SK-N-SH (cell line): Measurements from ENCODE around the gene ANAPC2. TPM values are rescaled to one million over a fixed set of nuclear protein-coding genes. Genes with fewer than 3 reads are reported as not detected.

ENCODE experiments used
- CTCF ChIA-PET: fragments of 300-600, 350-600 bp; formaldehyde crosslinking; extraction: SDS; loops from one replicate; lab custom pipeline; 2021; lab: Yijun Ruan, JAX
- POLR2A ChIA-PET: fragments of 350-600 bp; sonication (Branson Sonifier 250); formaldehyde crosslinking; extraction: SDS; loops from one replicate; lab custom pipeline; 2020; ENCODE audit warnings: antibody characterized with exemption, inconsistent platforms; lab: Yijun Ruan, JAX
- DNase-seq: peaks from one replicate; pipeline ENCODE4 v3.0.0; 2012
- H2AFZ ChIP-seq: fragments of 200-600 bp; sonication (generic); 2 replicates; pipeline ENCODE4 v1.8.1; 2016; ENCODE audit warnings: antibody characterized with exemption, mild to moderate bottlenecking, low read depth
- H3F3A ChIP-seq: fragments of 200-600 bp; sonication (generic); replicated peaks from 2 replicates; pipeline ENCODE3; 2016; ENCODE audit warnings: antibody characterized with exemption, mild to moderate bottlenecking; ENCODE audit not compliant: insufficient read depth
- H3K27ac ChIP-seq, 2 experiments: fragments of 200-500 bp in 1 of 2; fragments of 200-600 bp in 1 of 2; sonication (Bioruptor generic) in 1 of 2; sonication (generic), shearing (Covaris generic) in 1 of 2; 2 replicates each; pipeline versions ENCODE4 v1.5.1 to v1.6.1; 2014 to 2016; ENCODE audit warnings: low read depth in 2 of 2, inconsistent platforms in 1 of 2, low read length in 1 of 2, mild to moderate bottlenecking in 1 of 2, mixed read lengths in 1 of 2
- H3K27me3 ChIP-seq: fragments of 200-600 bp; sonication (generic), shearing (Covaris generic); 2 replicates; pipeline ENCODE4 v1.6.1; 2016; ENCODE audit warnings: mixed run types; ENCODE audit not compliant: insufficient read depth
- H3K36me3 ChIP-seq, 2 experiments: fragments of 200-500 bp in 1 of 2; fragments of 200-600 bp in 1 of 2; sonication (Bioruptor generic) in 1 of 2; sonication (generic) in 1 of 2; replicated peaks in 1 of 2; 2 replicates each; pipeline versions ENCODE3 to v1.5.1; 2014 to 2016; ENCODE audit warnings: low read length in 1 of 2, mild to moderate bottlenecking in 1 of 2; ENCODE audit not compliant: insufficient read depth in 2 of 2, control insufficient read depth in 1 of 2
- H3K4me1 ChIP-seq, 2 experiments: fragments of 200-500 bp in 1 of 2; fragments of 200-600 bp in 1 of 2; sonication (Bioruptor generic) in 1 of 2; sonication (generic), shearing (Covaris generic) in 1 of 2; 2 replicates each; pipeline versions ENCODE4 v1.5.1 to v1.6.1; 2014 to 2016; ENCODE audit warnings: low read depth in 1 of 2, low read length in 1 of 2, mixed run types in 1 of 2; ENCODE audit not compliant: insufficient read depth in 2 of 2, control insufficient read depth in 1 of 2
- H3K4me2 ChIP-seq: fragments of 200-600 bp; sonication (generic), shearing (Covaris generic); 2 replicates; pipeline ENCODE4 v1.6.1; 2017; ENCODE audit warnings: mixed run types
- H3K4me3 ChIP-seq, 2 experiments: fragments of 200-500 bp in 1 of 2; fragments of 200-600 bp in 1 of 2; sonication (Bioruptor generic) in 1 of 2; sonication (generic), shearing (Covaris generic) in 1 of 2; 2 replicates each; pipeline versions ENCODE4 v1.5.1 to v1.8.1; 2014 to 2016; ENCODE audit warnings: low read depth in 2 of 2, inconsistent platforms in 1 of 2, low read length in 1 of 2, mild to moderate bottlenecking in 1 of 2, mixed read lengths in 1 of 2, moderate library complexity in 1 of 2
- H3K79me2 ChIP-seq: fragments of 200-600 bp; sonication (generic); 2 replicates; pipeline ENCODE4 v1.8.1; 2017; ENCODE audit warnings: mild to moderate bottlenecking; ENCODE audit not compliant: insufficient read depth
- H3K9ac ChIP-seq: fragments of 200-600 bp; sonication (generic); 2 replicates; pipeline ENCODE4 v1.6.1; 2017; ENCODE audit warnings: mixed run types
- H3K9me2 ChIP-seq: fragments of 200-600 bp; sonication (generic); 2 replicates; pipeline ENCODE4 v1.6.1; 2017; ENCODE audit warnings: mixed run types
- H3K9me3 ChIP-seq: fragments of 200-600 bp; sonication (generic); 2 replicates; pipeline ENCODE4 v1.6.1; 2017; ENCODE audit warnings: mixed run types, mild to moderate bottlenecking, moderate library complexity
- H4K20me1 ChIP-seq: fragments of 200-600 bp; sonication (generic); 2 replicates; pipeline ENCODE4 v1.6.1; 2017; ENCODE audit warnings: mild to moderate bottlenecking, mixed run types; ENCODE audit not compliant: insufficient read depth
- ELF1 ChIP-seq: IDR thresholded peaks from 2 replicates; pipeline ENCODE4 v1.4.0; 2012
- EZH2phosphoT487 ChIP-seq: fragments of 200-600 bp; sonication (generic); IDR thresholded peaks from 2 replicates; pipeline ENCODE4 v1.6.1; 2017; ENCODE audit warnings: low read depth, mixed run types, mild to moderate bottlenecking, antibody characterized with exemption, moderate library complexity, borderline replicate concordance
- FOSL2 ChIP-seq: IDR thresholded peaks from 2 replicates; pipeline ENCODE4 v1.4.0; 2012; ENCODE audit warnings: low read depth, mild to moderate bottlenecking, moderate library complexity, borderline replicate concordance
- FOXJ3 ChIP-seq: sonication (generic); formaldehyde crosslinking; IDR thresholded peaks from 2 replicates; pipeline ENCODE4 v1.5.1; 2020; ENCODE audit warnings: mild to moderate bottlenecking, missing genetic modification reagents
- GABPA ChIP-seq: IDR thresholded peaks from 2 replicates; pipeline ENCODE4 v1.4.0; 2012; ENCODE audit warnings: low read depth, mild to moderate bottlenecking
- GATA2 ChIP-seq: sonication (generic); formaldehyde crosslinking; IDR thresholded peaks from 2 replicates; pipeline ENCODE4 v1.5.0; 2020; ENCODE audit warnings: mild to moderate bottlenecking, missing genetic modification reagents
- MEF2A ChIP-seq: IDR thresholded peaks from 2 replicates; pipeline ENCODE4 v1.4.0; 2012; ENCODE audit warnings: low read depth, borderline replicate concordance
- MXI1 ChIP-seq: IDR thresholded peaks from 2 replicates; pipeline ENCODE4 v1.6.1; 2012; ENCODE audit warnings: mild to moderate bottlenecking, low read depth, low read length, improper control_type of control experiment
- POLR2AphosphoS5 ChIP-seq: IDR thresholded peaks from 2 replicates; pipeline ENCODE4 v1.6.1; 2012; ENCODE audit warnings: low read depth, low read length
- RCOR1 ChIP-seq: fragments of 150-350 bp; IDR thresholded peaks from 2 replicates; pipeline ENCODE4 v1.6.1; 2017; ENCODE audit warnings: antibody characterized with exemption, low read length
- RFX5 ChIP-seq: IDR thresholded peaks from 2 replicates; pipeline ENCODE4 v1.6.1; 2012; ENCODE audit warnings: mild to moderate bottlenecking, improper control_type of control experiment, low read length
- SIN3A ChIP-seq: IDR thresholded peaks from 2 replicates; pipeline ENCODE4 v1.6.1; 2012; ENCODE audit warnings: low read depth, mild to moderate bottlenecking, low read length, moderate library complexity, borderline replicate concordance
- TAF1 ChIP-seq: IDR thresholded peaks from 2 replicates; pipeline ENCODE4 v1.6.1; 2012; ENCODE audit warnings: low read depth, mild to moderate bottlenecking, low read length, moderate library complexity, borderline replicate concordance
- TCF12 ChIP-seq: IDR thresholded peaks from 2 replicates; pipeline ENCODE4 v1.4.0; 2012
- WGBS: methylation state at CpG from one replicate; pipeline ENCODE4 v1.1.6; 2017; ENCODE audit warnings: low lambda C conversion rate; 5-methylcytosine and 5-hydroxymethylcytosine counted together
- polyA plus RNA-seq, 3 experiments: library from polyadenylated mRNA; depleted of rRNA; stranded (reverse); fragments of >200 nt; gene quantifications; 2 replicates each; pipeline ENCODE4 v1.2.3, GENCODE V29; 2012
- TF ChIP-seq, protein P1 (sequence below): IDR thresholded peaks from 2 replicates; pipeline ENCODE4 v1.4.0; 2012; ENCODE audit warnings: low read depth, borderline replicate concordance
- TF ChIP-seq, protein P2 (sequence below): IDR thresholded peaks from 2 replicates; pipeline ENCODE4 v1.4.0; 2012; ENCODE audit warnings: low read depth, borderline replicate concordance

ANAPC2 gene
- polyA plus RNA-seq, 1 of the 3 experiments (the other 2 are of a cell fraction) = 35.1 TPM

GRCh38 chr9:137145731-137146526, 42.4 kb downstream of the ANAPC2 start:
- H3F3A ChIP-seq = no peaks in the 10 kb centered on the region
- CTCF ChIA-PET = interaction anchor here (1.9 kb wide), 1 partner anchor 9 kb away, joined by 5 read pairs; no protein-coding TSS in a partner anchor
- no peaks in the 10 kb centered on the region for H3K4me1 ChIP-seq
- TF ChIP-seq FOXJ3 (no peak), MEF2A (no peak), TAF1 (no peak), RFX5 (no peak), ELF1 (no peak), EZH2phosphoT487 (no peak), GATA2 (CRISPR knock-in tag) (no peak)
- no peaks in the 10 kb centered on the region for H4K20me1 ChIP-seq
- POLR2A ChIA-PET = no interaction called here
- H3K27ac ChIP-seq = no peak overlapping the region
- WGBS = 79% methylated on average over 35 of the region's 49 CpGs
- H2AFZ ChIP-seq = no peak overlapping the region
- no peaks in the 10 kb centered on the region for H3K36me3 ChIP-seq
- H3K4me2 ChIP-seq = no peak overlapping the region
- H3K9me2 ChIP-seq = no peaks in the 10 kb centered on the region
- DNase-seq = no peak
- H3K27me3 ChIP-seq = no peaks in the 10 kb centered on the region
- H3K79me2 ChIP-seq = no peaks in the 10 kb centered on the region
- no peaks in the 10 kb centered on the region for H3K9me3 ChIP-seq
- H3K9ac ChIP-seq = no peak overlapping the region
- H3K4me3 ChIP-seq = no peak overlapping the region

- H3K9ac ChIP-seq = no peak overlapping the region
- H3K9me2 ChIP-seq = no peaks in the 10 kb centered on the region
- no peak overlapping the region for H3K4me2 ChIP-seq
- peaks cover 0 to 6% of the 10 kb centered on the region in 2 experiments; a peak in 1 of 4 replicates for H3K4me1 ChIP-seq
- no peak overlapping the region for H3K27ac ChIP-seq
- no peak overlapping the region for H2AFZ ChIP-seq
- TF ChIP-seq POLR2AphosphoS5 (no peak), MXI1 (no peak), SIN3A (no peak), EZH2phosphoT487 (no peak), FOSL2 (no peak), TCF12 (no peak), RCOR1 (no peak), GABPA (no peak)
- TF ChIP-seq, protein P1, sequence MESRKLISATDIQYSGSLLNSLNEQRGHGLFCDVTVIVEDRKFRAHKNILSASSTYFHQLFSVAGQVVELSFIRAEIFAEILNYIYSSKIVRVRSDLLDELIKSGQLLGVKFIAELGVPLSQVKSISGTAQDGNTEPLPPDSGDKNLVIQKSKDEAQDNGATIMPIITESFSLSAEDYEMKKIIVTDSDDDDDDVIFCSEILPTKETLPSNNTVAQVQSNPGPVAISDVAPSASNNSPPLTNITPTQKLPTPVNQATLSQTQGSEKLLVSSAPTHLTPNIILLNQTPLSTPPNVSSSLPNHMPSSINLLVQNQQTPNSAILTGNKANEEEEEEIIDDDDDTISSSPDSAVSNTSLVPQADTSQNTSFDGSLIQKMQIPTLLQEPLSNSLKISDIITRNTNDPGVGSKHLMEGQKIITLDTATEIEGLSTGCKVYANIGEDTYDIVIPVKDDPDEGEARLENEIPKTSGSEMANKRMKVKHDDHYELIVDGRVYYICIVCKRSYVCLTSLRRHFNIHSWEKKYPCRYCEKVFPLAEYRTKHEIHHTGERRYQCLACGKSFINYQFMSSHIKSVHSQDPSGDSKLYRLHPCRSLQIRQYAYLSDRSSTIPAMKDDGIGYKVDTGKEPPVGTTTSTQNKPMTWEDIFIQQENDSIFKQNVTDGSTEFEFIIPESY = no peak
- TF ChIP-seq, protein P2, sequence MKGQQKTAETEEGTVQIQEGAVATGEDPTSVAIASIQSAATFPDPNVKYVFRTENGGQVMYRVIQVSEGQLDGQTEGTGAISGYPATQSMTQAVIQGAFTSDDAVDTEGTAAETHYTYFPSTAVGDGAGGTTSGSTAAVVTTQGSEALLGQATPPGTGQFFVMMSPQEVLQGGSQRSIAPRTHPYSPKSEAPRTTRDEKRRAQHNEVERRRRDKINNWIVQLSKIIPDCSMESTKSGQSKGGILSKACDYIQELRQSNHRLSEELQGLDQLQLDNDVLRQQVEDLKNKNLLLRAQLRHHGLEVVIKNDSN = no peak
- CTCF ChIA-PET = no interaction called here
- H3K79me2 ChIP-seq = no peaks in the 10 kb centered on the region
- no peaks in the 10 kb centered on the region for H3F3A ChIP-seq
- H3K27me3 ChIP-seq = peaks cover 5% of the 10 kb centered on the region
- DNase-seq = no peak
- H3K4me3 ChIP-seq = no peak overlapping the region
- H3K36me3 ChIP-seq = no peaks in the 10 kb centered on the region
- 58% methylated on average over 2 of the region's 4 CpGs for WGBS
- no peaks in the 10 kb centered on the region for H3K9me3 ChIP-seq
- H4K20me1 ChIP-seq = no peaks in the 10 kb centered on the region
- POLR2A ChIA-PET = interaction anchor here (1.0 kb wide), 1 partner anchor 14 kb away, joined by 3 read pairs; no protein-coding TSS in a partner anchor
Measured at GRCh38 chr9:137143459-137143858, 44.9 kb downstream of the ANAPC2 start.
